ENCODE results near the gene ARID2.

Gene ARID2

GRCh38 chr12:45695035-45695434 lies 34.5 kb upstream of the ARID2 start:
- no peak for DNase-seq (ENCODE audit: low read depth)
- no peak for TF ChIP-seq CTCF (IDR thresholded peaks at IDR 0.05; ENCODE audit: control insufficient read depth, insufficient read depth, low read depth, low read length, missing control alignments)
- H3K4me3 ChIP-seq (ENCODE audit: control insufficient read depth, low read depth, low read length), result no peak overlapping the region

- no peak for DNase-seq (ENCODE audit: low read depth)
- TF ChIP-seq CTCF (IDR thresholded peaks at IDR 0.05; ENCODE audit: control insufficient read depth, insufficient read depth, low read depth, low read length, missing control alignments), result no peak
- H3K4me3 ChIP-seq (ENCODE audit: control insufficient read depth, low read depth, low read length), result no peak overlapping the region
These were observed 33.9 kb upstream of the ARID2 start for GRCh38 chr12:45695606-45696005.

GRCh38 chr12:45696049-45696448 lies 33.5 kb upstream of the ARID2 start:
- DNase-seq (ENCODE audit: low read depth), result no peak
- H3K4me3 ChIP-seq (ENCODE audit: control insufficient read depth, low read depth, low read length), result no peak overlapping the region
- no peak for TF ChIP-seq CTCF (IDR thresholded peaks at IDR 0.05; ENCODE audit: control insufficient read depth, insufficient read depth, low read depth, low read length, missing control alignments)

DNA sequence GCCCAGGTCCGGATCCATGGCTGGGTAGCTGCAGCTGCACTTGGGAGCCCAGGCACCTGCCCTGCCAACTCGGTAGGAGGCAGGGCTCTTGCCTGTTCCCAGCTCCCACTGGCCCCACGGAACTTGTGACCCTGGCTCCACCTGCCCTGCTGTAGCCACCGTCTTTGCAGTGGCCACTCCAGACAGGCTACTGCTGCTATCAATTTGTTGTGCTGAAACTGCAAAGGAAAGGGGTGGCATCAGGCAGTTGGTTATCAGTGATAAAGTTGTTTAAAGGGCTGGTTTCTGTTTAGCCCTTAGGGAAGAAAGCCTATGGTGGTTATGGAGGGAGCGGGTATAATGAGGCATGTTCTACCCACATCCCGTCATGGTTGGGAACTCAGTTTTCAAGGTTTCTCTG lies 32.1 kb upstream of the ARID2 start:
- no peak overlapping the region for H3K4me3 ChIP-seq (ENCODE audit: control insufficient read depth, low read depth, low read length)
- TF ChIP-seq CTCF (IDR thresholded peaks at IDR 0.05; ENCODE audit: control insufficient read depth, insufficient read depth, low read depth, low read length, missing control alignments), result no peak
- DNase-seq (ENCODE audit: low read depth), result no peak

DNA sequence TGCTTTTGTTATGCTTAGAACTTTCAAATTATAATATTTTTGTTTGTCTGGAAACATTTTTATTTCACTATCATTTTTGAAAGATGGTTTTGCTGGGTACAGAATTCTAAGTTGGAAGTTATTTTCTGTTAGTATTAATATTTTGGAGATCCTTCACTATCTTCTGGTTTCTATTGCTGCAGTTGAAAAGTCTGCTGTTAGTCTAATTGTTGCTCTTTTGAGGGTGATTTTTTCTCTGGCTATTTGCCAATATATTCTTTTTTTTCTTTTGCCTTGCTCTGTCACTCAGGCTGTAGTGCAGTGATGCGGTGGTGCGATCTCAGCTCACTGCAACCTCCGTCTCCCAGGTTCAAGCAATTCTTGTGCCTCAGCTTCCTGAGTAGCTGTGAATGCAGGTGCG lies 28.2 kb upstream of the ARID2 start:
- DNase-seq (ENCODE audit: low read depth), result no peak
- no peak for TF ChIP-seq CTCF (IDR thresholded peaks at IDR 0.05; ENCODE audit: control insufficient read depth, insufficient read depth, low read depth, low read length, missing control alignments)
- H3K4me3 ChIP-seq (ENCODE audit: control insufficient read depth, low read depth, low read length), result no peak overlapping the region

DNA sequence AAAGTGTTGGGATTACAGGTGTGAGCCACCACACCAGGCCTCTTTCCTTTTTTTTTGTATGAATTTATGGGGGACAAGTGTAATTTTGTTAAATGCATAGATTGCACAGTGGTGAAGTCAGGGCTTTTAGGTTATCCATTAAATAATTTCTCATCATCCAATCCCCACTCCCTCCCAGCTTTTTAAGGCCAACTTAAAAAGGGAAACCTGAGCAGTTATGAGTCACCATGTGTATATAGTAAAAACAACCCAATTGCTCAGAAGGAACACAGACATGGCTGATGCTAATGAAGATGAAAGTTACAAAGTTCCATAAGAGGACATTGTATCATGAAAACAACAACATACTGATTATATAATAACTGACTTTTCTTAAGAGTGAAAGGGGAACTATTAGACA lies 25.6 kb upstream of the ARID2 start:
- no peak for DNase-seq (ENCODE audit: low read depth)
- no peak for TF ChIP-seq CTCF (IDR thresholded peaks at IDR 0.05; ENCODE audit: control insufficient read depth, insufficient read depth, low read depth, low read length, missing control alignments)

GRCh38 chr12:45704968-45705367 lies 24.5 kb upstream of the ARID2 start:
- no peak overlapping the region for H3K4me3 ChIP-seq (ENCODE audit: control insufficient read depth, low read depth, low read length)
- TF ChIP-seq CTCF (IDR thresholded peaks at IDR 0.05; ENCODE audit: control insufficient read depth, insufficient read depth, low read depth, low read length, missing control alignments), result no peak
- no peak for DNase-seq (ENCODE audit: low read depth)

More for the DNA sequence above, 25.6 kb upstream of the ARID2 start:
- H3K4me3 ChIP-seq (ENCODE audit: control insufficient read depth, low read depth, low read length), result no peak overlapping the region

All from AG09309 (cell line).